WTC11 (cell line): Measurements from ENCODE around the gene ATG9B.
"Not testable (repeated sequence)": the region's sequence is repeated elsewhere in the genome, so short reads cannot be mapped to it uniquely, and the experiment has no call there.

ENCODE experiments used
- ATF1 ChIP-seq: sonication (generic); formaldehyde crosslinking; IDR thresholded peaks from 2 replicates; pipeline ENCODE4 v1.8.1; 2023; ENCODE audit warnings: mild to moderate bottlenecking, moderate library complexity, missing genetic modification reagents
- ATF2 ChIP-seq: sonication (generic); formaldehyde crosslinking; IDR thresholded peaks from 2 replicates; pipeline ENCODE4 v1.8.1; 2022; ENCODE audit warnings: low read depth, missing genetic modification reagents, borderline replicate concordance
- CTCF ChIP-seq: fragments of 200-600 bp; IDR thresholded peaks from 2 replicates; pipeline ENCODE4 v1.8.0; 2022; ENCODE audit warnings: antibody characterized with exemption
- FOXP1 ChIP-seq: sonication (generic); formaldehyde crosslinking; IDR thresholded peaks from 2 replicates; pipeline ENCODE4 v1.8.0; 2022; ENCODE audit warnings: missing genetic modification reagents, mild to moderate bottlenecking, moderate library complexity, borderline replicate concordance
- STAT6 ChIP-seq: sonication (generic); formaldehyde crosslinking; conservative IDR thresholded peaks from 2 replicates; pipeline ENCODE4 v1.8.1; 2023; ENCODE audit warnings: mild to moderate bottlenecking, low read depth, missing genetic modification reagents, moderate library complexity
- USF1 ChIP-seq: sonication (generic); formaldehyde crosslinking; IDR thresholded peaks from 2 replicates; pipeline ENCODE4 v1.8.0; 2022; ENCODE audit warnings: mild to moderate bottlenecking, missing genetic modification reagents
- USF2 ChIP-seq: sonication (generic); formaldehyde crosslinking; IDR thresholded peaks from 2 replicates; pipeline ENCODE4 v1.8.1; 2023; ENCODE audit warnings: mild to moderate bottlenecking, missing genetic modification reagents, moderate library complexity
- ZNF138 ChIP-seq: sonication (generic); formaldehyde crosslinking; conservative IDR thresholded peaks from 2 replicates; pipeline ENCODE4 v1.8.1; 2022; ENCODE audit warnings: mild to moderate bottlenecking, moderate library complexity, missing genetic modification reagents
- ZNF281 ChIP-seq: sonication (generic); formaldehyde crosslinking; IDR thresholded peaks from 2 replicates; pipeline ENCODE4 v1.8.0; 2023; ENCODE audit warnings: mild to moderate bottlenecking, missing genetic modification reagents
- ZNF671 ChIP-seq: fragments of 250-450 bp; sonication (Bioruptor Pico); IDR thresholded peaks from 2 replicates; pipeline ENCODE4 v1.8.0; 2021; ENCODE audit warnings: mild to moderate bottlenecking

GRCh38 chr7:151027728-151028130 is 3.4 kb upstream of the ATG9B start:
- TF ChIP-seq USF2 (CRISPR knock-in tag); FOXP1 (CRISPR knock-in tag); ATF1 (CRISPR knock-in tag); CTCF; ZNF138; ATF2 (CRISPR knock-in tag); ZNF671 (CRISPR knock-in tag); STAT6 (CRISPR knock-in tag); ZNF281 (CRISPR knock-in tag): not testable (repeated sequence)
- peak; percentile 59; the same call in 1 of the 2 replicates for TF ChIP-seq USF1
